ENCODE results near the gene NOS1AP.

DNA sequence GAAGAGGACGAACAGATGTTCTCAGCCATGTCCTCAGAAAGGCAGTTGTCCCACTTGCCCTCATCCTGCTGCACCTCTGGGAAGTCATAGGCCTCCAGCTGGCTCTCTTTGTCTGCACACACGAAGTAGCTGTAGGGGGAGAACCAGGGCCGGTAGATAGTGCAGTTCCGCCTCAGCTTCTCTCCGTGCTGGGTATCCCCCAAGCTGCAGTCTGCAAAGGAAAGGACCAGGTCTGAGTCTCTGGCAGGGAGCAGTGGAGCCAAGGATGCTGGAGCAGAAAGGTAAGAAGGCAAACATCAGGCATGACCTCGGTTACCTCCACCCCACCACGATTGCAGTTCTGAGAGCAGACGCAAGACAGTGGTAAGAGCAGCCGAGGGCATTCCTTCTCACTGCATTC, 304.9 kb downstream of the NOS1AP start:
- TF ChIP-seq, protein P1, sequence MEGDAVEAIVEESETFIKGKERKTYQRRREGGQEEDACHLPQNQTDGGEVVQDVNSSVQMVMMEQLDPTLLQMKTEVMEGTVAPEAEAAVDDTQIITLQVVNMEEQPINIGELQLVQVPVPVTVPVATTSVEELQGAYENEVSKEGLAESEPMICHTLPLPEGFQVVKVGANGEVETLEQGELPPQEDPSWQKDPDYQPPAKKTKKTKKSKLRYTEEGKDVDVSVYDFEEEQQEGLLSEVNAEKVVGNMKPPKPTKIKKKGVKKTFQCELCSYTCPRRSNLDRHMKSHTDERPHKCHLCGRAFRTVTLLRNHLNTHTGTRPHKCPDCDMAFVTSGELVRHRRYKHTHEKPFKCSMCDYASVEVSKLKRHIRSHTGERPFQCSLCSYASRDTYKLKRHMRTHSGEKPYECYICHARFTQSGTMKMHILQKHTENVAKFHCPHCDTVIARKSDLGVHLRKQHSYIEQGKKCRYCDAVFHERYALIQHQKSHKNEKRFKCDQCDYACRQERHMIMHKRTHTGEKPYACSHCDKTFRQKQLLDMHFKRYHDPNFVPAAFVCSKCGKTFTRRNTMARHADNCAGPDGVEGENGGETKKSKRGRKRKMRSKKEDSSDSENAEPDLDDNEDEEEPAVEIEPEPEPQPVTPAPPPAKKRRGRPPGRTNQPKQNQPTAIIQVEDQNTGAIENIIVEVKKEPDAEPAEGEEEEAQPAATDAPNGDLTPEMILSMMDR (conservative IDR thresholded peaks at IDR 0.05 in 1 of 2, IDR thresholded peaks at IDR 0.05 in 1 of 2; ENCODE audit: extremely low read depth in 1 of 2, insufficient read depth in 1 of 2, low read depth in 1 of 2, low read length in 2 of 2): no peak
- no peak for TF ChIP-seq EZH2 (IDR thresholded peaks at IDR 0.05; ENCODE audit: borderline replicate concordance, low read length)
